IMR-90 (cell line): ENCODE data around the gene RNASEH2B. TPM values are rescaled to one million over a fixed set of nuclear protein-coding genes. Genes with fewer than 3 reads are reported as not detected.

Experiments
- ATAC-seq: fragments of 200-7000 bp; cut with Tn5 transposase; 2 replicates; pipeline ENCODE4 v1.9.1; 2020; ENCODE audit warnings: low read depth, mild to moderate bottlenecking, moderate library complexity
- BruUV-seq: library from RNA; stranded (reverse); fragments of 400-500 nt; replicated peaks from 2 replicates; lab custom pipeline; 2021; lab: Mats Ljungman, UMichigan
- CTCF ChIA-PET: fragments of 300-600 bp; formaldehyde crosslinking; extraction: SDS; loops from one replicate; lab custom pipeline; 2021; ENCODE audit warnings: antibody characterized with exemption; lab: Yijun Ruan, JAX
- POLR2A ChIA-PET: fragments of 300-600 bp; sonication (Branson Sonifier 250); formaldehyde crosslinking; loops from one replicate; lab custom pipeline; 2022; ENCODE audit warnings: antibody characterized with exemption; ENCODE audit not compliant: unreplicated experiment; lab: Charles Lee
- DNase-seq: peaks from one replicate; pipeline ENCODE4 v3.0.0; 2013
- H2AFZ ChIP-seq: replicated peaks from 2 replicates; pipeline ENCODE3; 2013; ENCODE audit warnings: low read length, mild to moderate bottlenecking; ENCODE audit not compliant: poor library complexity
- H2AK5ac ChIP-seq: 2 replicates; pipeline ENCODE4 v1.6.1; 2013; ENCODE audit warnings: low read depth, low read length, inconsistent platforms
- H2AK9ac ChIP-seq: replicated peaks from 2 replicates; pipeline ENCODE3; 2013; ENCODE audit warnings: mild to moderate bottlenecking, low read depth, low read length, moderate library complexity; ENCODE audit not compliant: poor library complexity
- H2BK120ac ChIP-seq: 2 replicates; pipeline ENCODE4 v1.6.1; 2013; ENCODE audit warnings: low read depth, low read length, inconsistent platforms
- H2BK15ac ChIP-seq: 3 replicates; pipeline ENCODE4 v1.6.1; 2013; ENCODE audit warnings: low read depth, low read length, inconsistent platforms
- H2BK20ac ChIP-seq: 2 replicates; pipeline ENCODE4 v1.6.1; 2013; ENCODE audit warnings: low read depth, mild to moderate bottlenecking, inconsistent platforms, low read length, moderate library complexity
- H2BK5ac ChIP-seq: 2 replicates; pipeline ENCODE4 v1.6.1; 2013; ENCODE audit warnings: mild to moderate bottlenecking, low read depth, low read length, inconsistent platforms; ENCODE audit not compliant: poor library complexity, severe bottlenecking
- H3K14ac ChIP-seq: replicated peaks from 2 replicates; pipeline ENCODE4 v1.6.1; 2013; ENCODE audit warnings: low read depth, low read length, inconsistent platforms
- H3K18ac ChIP-seq: 2 replicates; pipeline ENCODE4 v1.6.1; 2013; ENCODE audit warnings: low read depth, low read length, control low read depth
- H3K23ac ChIP-seq: 2 replicates; pipeline ENCODE4 v1.6.1; 2013; ENCODE audit warnings: low read depth, low read length, inconsistent platforms
- H3K27ac ChIP-seq: 2 replicates; pipeline ENCODE4 v1.5.1; 2013; ENCODE audit warnings: mild to moderate bottlenecking, control low read depth, low read length; ENCODE audit not compliant: insufficient read depth
- H3K27me3 ChIP-seq: 2 replicates; pipeline ENCODE4 v1.6.1; 2013; ENCODE audit warnings: low read length; ENCODE audit not compliant: control insufficient read depth, insufficient read depth
- H3K36me3 ChIP-seq: 2 replicates; pipeline ENCODE4 v1.6.1; 2013; ENCODE audit warnings: low read length, mixed read lengths; ENCODE audit not compliant: control insufficient read depth, insufficient read depth
- H3K4ac ChIP-seq: 2 replicates; pipeline ENCODE4 v1.6.1; 2013; ENCODE audit warnings: low read depth, low read length, inconsistent platforms
- H3K4me1 ChIP-seq: 2 replicates; pipeline ENCODE4 v1.6.1; 2013; ENCODE audit warnings: low read length, mixed read lengths; ENCODE audit not compliant: control insufficient read depth, insufficient read depth
- H3K4me2 ChIP-seq: 2 replicates; pipeline ENCODE4 v1.6.1; 2013; ENCODE audit warnings: low read depth, mild to moderate bottlenecking, control low read depth, low read length, moderate library complexity
- H3K4me3 ChIP-seq: 2 replicates; pipeline ENCODE4 v1.5.1; 2013; ENCODE audit warnings: low read depth, mild to moderate bottlenecking, control low read depth, low read length, moderate library complexity; ENCODE audit not compliant: insufficient read depth
- H3K56ac ChIP-seq: 2 replicates; pipeline ENCODE4 v1.6.1; 2013; ENCODE audit warnings: low read length, inconsistent platforms; ENCODE audit not compliant: insufficient read depth; ENCODE audit errors: extremely low read depth
- H3K79me1 ChIP-seq, 2 experiments: 2 replicates each; pipeline ENCODE4 v1.6.1; 2013; ENCODE audit warnings: low read length in 2 of 2, inconsistent platforms in 1 of 2, low read depth in 1 of 2
- H3K9ac ChIP-seq: 2 replicates; pipeline ENCODE4 v1.6.1; 2013; ENCODE audit warnings: low read depth, low read length, control low read depth
- H3K9me1 ChIP-seq: 2 replicates; pipeline ENCODE4 v1.6.1; 2013; ENCODE audit warnings: low read length, inconsistent platforms; ENCODE audit not compliant: insufficient read depth
- H3K9me3 ChIP-seq: 2 replicates; pipeline ENCODE4 v1.6.1; 2013; ENCODE audit warnings: low read length; ENCODE audit not compliant: control insufficient read depth, insufficient read depth
- H4K20me1 ChIP-seq: 2 replicates; pipeline ENCODE4 v1.6.1; 2013; ENCODE audit warnings: low read length, inconsistent platforms; ENCODE audit not compliant: insufficient read depth
- H4K5ac ChIP-seq: 2 replicates; pipeline ENCODE4 v1.6.1; 2013; ENCODE audit warnings: mild to moderate bottlenecking, low read depth, low read length, control low read depth
- H4K8ac ChIP-seq, 2 experiments: 2 replicates each; pipeline ENCODE4 v1.6.1; 2013; ENCODE audit warnings: low read depth in 2 of 2, low read length in 2 of 2, control low read depth in 1 of 2, inconsistent platforms in 1 of 2
- H4K91ac ChIP-seq: 2 replicates; pipeline ENCODE4 v1.6.1; 2013; ENCODE audit warnings: low read depth, low read length, inconsistent platforms; ENCODE audit not compliant: insufficient read depth
- CEBPB ChIP-seq: IDR thresholded peaks from 2 replicates; pipeline ENCODE4 v1.6.1; 2012; ENCODE audit warnings: low read depth, low read length, improper control_type of control experiment
- CHD1 ChIP-seq: IDR thresholded peaks from 2 replicates; pipeline ENCODE4 v1.6.1; 2012; ENCODE audit warnings: low read depth, low read length, improper control_type of control experiment
- MAFK ChIP-seq: IDR thresholded peaks from 2 replicates; pipeline ENCODE4 v1.6.1; 2012; ENCODE audit warnings: low read depth, low read length, improper control_type of control experiment
- MXI1 ChIP-seq: IDR thresholded peaks from 2 replicates; pipeline ENCODE4 v1.6.1; 2012; ENCODE audit warnings: low read depth, mild to moderate bottlenecking, low read length, moderate library complexity, borderline replicate concordance
- NFE2L2 ChIP-seq: fragments of 150-350 bp; IDR thresholded peaks from 2 replicates; pipeline ENCODE4 v1.6.1; 2016; ENCODE audit warnings: low read depth, mild to moderate bottlenecking, low read length
- POLR2A ChIP-seq: IDR thresholded peaks from 2 replicates; pipeline ENCODE4 v1.6.1; 2012; ENCODE audit warnings: mild to moderate bottlenecking, low read depth, low read length
- RAD21 ChIP-seq: IDR thresholded peaks from 2 replicates; pipeline ENCODE4 v1.6.1; 2012; ENCODE audit warnings: low read length, improper control_type of control experiment
- RCOR1 ChIP-seq: IDR thresholded peaks from 2 replicates; pipeline ENCODE4 v1.6.1; 2012; ENCODE audit warnings: mild to moderate bottlenecking, low read length, improper control_type of control experiment; ENCODE audit not compliant: insufficient replicate concordance
- SMC3 ChIP-seq: fragments of 150-350 bp; IDR thresholded peaks from 2 replicates; pipeline ENCODE4 v1.6.1; 2016; ENCODE audit warnings: low read depth, mild to moderate bottlenecking, antibody characterized with exemption, low read length, moderate library complexity
- WGBS, 2 experiments: methylation state at CpG; one replicate each; pipeline versions ENCODE4 v1.1.5 to v1.1.7; 2013; ENCODE audit warnings: missing lambda C conversion rate in 2 of 2; ENCODE audit not compliant: insufficient read length in 1 of 2; ENCODE audit errors: extremely low coverage in 2 of 2; 5-methylcytosine and 5-hydroxymethylcytosine counted together
- dilution Hi-C: fragments of 300-500 bp; cut with HindIII; formaldehyde crosslinking; loops from one replicate; pipeline ENCODE4 v1.14.3; 2018; ENCODE audit warnings: low sequenced_read_pairs; ENCODE audit not compliant: unreplicated experiment
- in situ Hi-C: fragments of 300-500 bp; cut with MboI; formaldehyde crosslinking; loops from 3 replicates; pipeline ENCODE4 v1.14.3; 2019; ENCODE audit warnings: low sequenced_read_pairs, inconsistent platforms, mixed read lengths
- intact Hi-C: fragments of 100-400 bp; cut with micrococcal nuclease; formaldehyde crosslinking; loops from 2 replicates; pipeline ENCODE4 v1.10.0; 2022
- polyA plus RNA-seq, 3 experiments: library from polyadenylated mRNA; depleted of rRNA; stranded (reverse); fragments of >200 nt; gene quantifications; 2 replicates each; pipeline ENCODE4 v1.2.3, GENCODE V29; 2012; ENCODE audit warnings: low replicate concordance in 1 of 3
- total RNA-seq: library from RNA; depleted of rRNA; stranded (reverse); fragments of >200 nt; gene quantifications from 2 replicates; pipeline ENCODE4 v1.2.3, GENCODE V29; 2012
- TF ChIP-seq, protein P1 (sequence below): fragments of 150-350 bp; IDR thresholded peaks from 2 replicates; pipeline ENCODE4 v1.6.1; 2017; ENCODE audit warnings: mild to moderate bottlenecking, antibody characterized with exemption, low read length, low read depth
- TF ChIP-seq, protein P2 (sequence below): fragments of 150-350 bp; IDR thresholded peaks from 2 replicates; pipeline ENCODE4 v1.6.1; 2016; ENCODE audit warnings: low read depth, mild to moderate bottlenecking, low read length, moderate library complexity, borderline replicate concordance
- TF ChIP-seq, protein P3 (sequence below): conservative IDR thresholded peaks from 2 replicates; pipeline ENCODE4 v1.5.1; 2012; ENCODE audit warnings: mild to moderate bottlenecking, low read depth, low read length, improper control_type of control experiment

The RNASEH2B gene
- total and polyA plus RNA-seq, 2 of the 4 experiments (the other 2 are of a cell fraction), result 11.2 to 14.2 TPM

GRCh38 chr13:50990065-50990817, 80.7 kb downstream of the RNASEH2B start:
- Histone ChIP-seq H3K4ac (no peak overlapping the region), H3K27me3 (peaks cover 10% of the 10 kb centered on the region), H3K4me3 (no peak overlapping the region), H3K9me1 (no peaks in the 10 kb centered on the region), H3K4me2 (peak overlapping the region; percentile 38; the same call in 1 of the 2 replicates), H3K36me3 (no peaks in the 10 kb centered on the region), H2AK5ac (no peak overlapping the region), H2BK5ac (no peak overlapping the region), H4K91ac (no peak overlapping the region), H3K23ac (no peak overlapping the region), H3K9me3 (no peaks in the 10 kb centered on the region), H4K8ac (no peak overlapping the region), H2BK120ac (no peak overlapping the region), H3K56ac (no peak overlapping the region), H4K20me1 (no peaks in the 10 kb centered on the region), H3K9ac (no peak overlapping the region; the same call in 1 of the 2 replicates), H3K4me1 (peaks cover 4% of the 10 kb centered on the region; the same call in 1 of the 2 replicates), H2AK9ac (no peak overlapping the region), H4K5ac (no peak overlapping the region), H2BK15ac (no peak overlapping the region), H3K79me1 (no peaks in the 10 kb centered on the region), H3K18ac (no peak overlapping the region), H3K14ac (no peak overlapping the region), H3K27ac (no peak overlapping the region), H2AFZ (peak overlapping the region; percentile 66), H2BK20ac (no peak overlapping the region)
- BruUV-seq, result no TSS peak
- dilution Hi-C loops (no loop called here), intact Hi-C loops (no loop called here), in situ Hi-C loops (no loop called here)
- TF ChIP-seq MXI1 (no peak), RCOR1 (no peak), MAFK (no peak), NFE2L2 (no peak), SMC3 (no peak), RAD21 (no peak), CHD1 (no peak), CEBPB (no peak), POLR2A (no peak)
- TF ChIP-seq, protein P1, sequence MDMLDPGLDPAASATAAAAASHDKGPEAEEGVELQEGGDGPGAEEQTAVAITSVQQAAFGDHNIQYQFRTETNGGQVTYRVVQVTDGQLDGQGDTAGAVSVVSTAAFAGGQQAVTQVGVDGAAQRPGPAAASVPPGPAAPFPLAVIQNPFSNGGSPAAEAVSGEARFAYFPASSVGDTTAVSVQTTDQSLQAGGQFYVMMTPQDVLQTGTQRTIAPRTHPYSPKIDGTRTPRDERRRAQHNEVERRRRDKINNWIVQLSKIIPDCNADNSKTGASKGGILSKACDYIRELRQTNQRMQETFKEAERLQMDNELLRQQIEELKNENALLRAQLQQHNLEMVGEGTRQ, result no peak
- TF ChIP-seq, protein P2, sequence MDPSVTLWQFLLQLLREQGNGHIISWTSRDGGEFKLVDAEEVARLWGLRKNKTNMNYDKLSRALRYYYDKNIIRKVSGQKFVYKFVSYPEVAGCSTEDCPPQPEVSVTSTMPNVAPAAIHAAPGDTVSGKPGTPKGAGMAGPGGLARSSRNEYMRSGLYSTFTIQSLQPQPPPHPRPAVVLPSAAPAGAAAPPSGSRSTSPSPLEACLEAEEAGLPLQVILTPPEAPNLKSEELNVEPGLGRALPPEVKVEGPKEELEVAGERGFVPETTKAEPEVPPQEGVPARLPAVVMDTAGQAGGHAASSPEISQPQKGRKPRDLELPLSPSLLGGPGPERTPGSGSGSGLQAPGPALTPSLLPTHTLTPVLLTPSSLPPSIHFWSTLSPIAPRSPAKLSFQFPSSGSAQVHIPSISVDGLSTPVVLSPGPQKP, result no peak
- TF ChIP-seq, protein P3, sequence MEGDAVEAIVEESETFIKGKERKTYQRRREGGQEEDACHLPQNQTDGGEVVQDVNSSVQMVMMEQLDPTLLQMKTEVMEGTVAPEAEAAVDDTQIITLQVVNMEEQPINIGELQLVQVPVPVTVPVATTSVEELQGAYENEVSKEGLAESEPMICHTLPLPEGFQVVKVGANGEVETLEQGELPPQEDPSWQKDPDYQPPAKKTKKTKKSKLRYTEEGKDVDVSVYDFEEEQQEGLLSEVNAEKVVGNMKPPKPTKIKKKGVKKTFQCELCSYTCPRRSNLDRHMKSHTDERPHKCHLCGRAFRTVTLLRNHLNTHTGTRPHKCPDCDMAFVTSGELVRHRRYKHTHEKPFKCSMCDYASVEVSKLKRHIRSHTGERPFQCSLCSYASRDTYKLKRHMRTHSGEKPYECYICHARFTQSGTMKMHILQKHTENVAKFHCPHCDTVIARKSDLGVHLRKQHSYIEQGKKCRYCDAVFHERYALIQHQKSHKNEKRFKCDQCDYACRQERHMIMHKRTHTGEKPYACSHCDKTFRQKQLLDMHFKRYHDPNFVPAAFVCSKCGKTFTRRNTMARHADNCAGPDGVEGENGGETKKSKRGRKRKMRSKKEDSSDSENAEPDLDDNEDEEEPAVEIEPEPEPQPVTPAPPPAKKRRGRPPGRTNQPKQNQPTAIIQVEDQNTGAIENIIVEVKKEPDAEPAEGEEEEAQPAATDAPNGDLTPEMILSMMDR, result no peak
- DNase-seq, result no peak
- no CpG with 5 or more reads among the region's 11 CpGs for WGBS, 2 experiments
- ChIA-PET CTCF (no interaction called here), POLR2A (no interaction called here)
- ATAC-seq, result no peak
